GM12865 (cell line): ENCODE measurements around the gene NEDD4L.
"Not testable (repeated sequence)": the region's sequence is repeated elsewhere in the genome, so short reads cannot be mapped to it uniquely, and the experiment has no call there.

Source experiments
- DNase-seq: peaks from one replicate; pipeline ENCODE4 v3.0.0; 2010; ENCODE audit warnings: low read depth
- H3K4me3 ChIP-seq: 2 replicates; pipeline ENCODE4 v1.5.1; 2011; ENCODE audit warnings: mild to moderate bottlenecking, low read depth, low read length, control low read depth
- CTCF ChIP-seq: IDR thresholded peaks from 2 replicates; pipeline ENCODE4 v1.5.1; 2011; ENCODE audit warnings: low read length, control low read depth, low read depth, inconsistent platforms; ENCODE audit not compliant: insufficient read depth; ENCODE audit errors: missing control alignments

NEDD4L gene

GRCh38 chr18:58264075-58264474, 220.0 kb downstream of the NEDD4L start:
- DNase-seq, result no peak
- H3K4me3 ChIP-seq, result no peak overlapping the region
- no peak for TF ChIP-seq CTCF

GRCh38 chr18:58264840-58265239, 220.8 kb downstream of the NEDD4L start:
- no peak for DNase-seq
- no peak for TF ChIP-seq CTCF
- no peak overlapping the region for H3K4me3 ChIP-seq

- not testable (repeated sequence) for DNase-seq, H3K4me3 ChIP-seq
Observed at GRCh38 chr18:58265489-58265888, 221.5 kb downstream of the NEDD4L start.

- no peak for TF ChIP-seq CTCF
- no peak overlapping the region for H3K4me3 ChIP-seq
Observed at GRCh38 chr18:58266291-58266690, 222.3 kb downstream of the NEDD4L start.

GRCh38 chr18:58267493-58267892, 223.5 kb downstream of the NEDD4L start:
- no peak overlapping the region for H3K4me3 ChIP-seq
- TF ChIP-seq CTCF, result no peak
- no peak for DNase-seq

More at GRCh38 chr18:58266291-58266690, 222.3 kb downstream of the NEDD4L start:
- DNase-seq, result no peak

GRCh38 chr18:58268849-58269248, 224.8 kb downstream of the NEDD4L start:
- no peak for DNase-seq
- no peak for TF ChIP-seq CTCF
- no peak overlapping the region for H3K4me3 ChIP-seq

- DNase-seq, result no peak
- no peak for TF ChIP-seq CTCF
- H3K4me3 ChIP-seq, result no peak overlapping the region
Observed at GRCh38 chr18:58269931-58270330, 225.9 kb downstream of the NEDD4L start.
